IMR-90 (cell line): ENCODE results near the gene KLHL20.

Source experiments
- BHLHE40 ChIP-seq: fragments of 150-350 bp; IDR thresholded peaks from 2 replicates; pipeline ENCODE4 v1.6.1; 2016; ENCODE audit warnings: mild to moderate bottlenecking, low read depth, low read length
- CEBPB ChIP-seq: IDR thresholded peaks from 2 replicates; pipeline ENCODE4 v1.6.1; 2012; ENCODE audit warnings: low read depth, low read length, improper control_type of control experiment
- CTCF ChIP-seq: conservative IDR thresholded peaks from 2 replicates; pipeline ENCODE4 v1.5.1; 2012; ENCODE audit warnings: mild to moderate bottlenecking, low read depth, low read length, improper control_type of control experiment
- ELK1 ChIP-seq: fragments of 150-350 bp; IDR thresholded peaks from 2 replicates; pipeline ENCODE4 v1.6.1; 2016; ENCODE audit warnings: low read depth, mild to moderate bottlenecking, low read length, moderate library complexity, borderline replicate concordance
- MAZ ChIP-seq: IDR thresholded peaks from 2 replicates; pipeline ENCODE4 v1.6.1; 2012; ENCODE audit warnings: low read depth, mild to moderate bottlenecking, low read length, improper control_type of control experiment, moderate library complexity, borderline replicate concordance
- MXI1 ChIP-seq: IDR thresholded peaks from 2 replicates; pipeline ENCODE4 v1.6.1; 2012; ENCODE audit warnings: low read depth, mild to moderate bottlenecking, low read length, moderate library complexity, borderline replicate concordance
- NFE2L2 ChIP-seq: fragments of 150-350 bp; IDR thresholded peaks from 2 replicates; pipeline ENCODE4 v1.6.1; 2016; ENCODE audit warnings: low read depth, mild to moderate bottlenecking, low read length
- POLR2A ChIP-seq: IDR thresholded peaks from 2 replicates; pipeline ENCODE4 v1.6.1; 2012; ENCODE audit warnings: mild to moderate bottlenecking, low read depth, low read length
- RFX5 ChIP-seq: IDR thresholded peaks from 2 replicates; pipeline ENCODE4 v1.8.0; 2012; ENCODE audit warnings: low read depth, mild to moderate bottlenecking, low read length, moderate library complexity
- SMC3 ChIP-seq: fragments of 150-350 bp; IDR thresholded peaks from 2 replicates; pipeline ENCODE4 v1.6.1; 2016; ENCODE audit warnings: low read depth, mild to moderate bottlenecking, antibody characterized with exemption, low read length, moderate library complexity

- TF ChIP-seq CTCF (no peak), POLR2A (no peak), SMC3 (no peak), RFX5 (no peak), BHLHE40 (no peak), NFE2L2 (no peak), MXI1 (no peak), ELK1 (no peak), CEBPB (no peak), MAZ (no peak)
Measured at GRCh38 chr1:173818459-173818858, 103.7 kb downstream of the KLHL20 start.
